HG03196 (cell line): ENCODE measurements around the gene SH3PXD2A.

Source experiments
- ATAC-seq: cut with Tn5 transposase; IDR thresholded peaks from one replicate; pipeline ENCODE4 v1.9.1; 2021; ENCODE audit not compliant: unreplicated experiment

SH3PXD2A gene

GRCh38 chr10:103552856-103553742 lies 302.3 kb downstream of the SH3PXD2A start:
- no peak for ATAC-seq

- ATAC-seq, result no peak
Measured at GRCh38 chr10:103551619-103552602, 303.5 kb downstream of the SH3PXD2A start.

- ATAC-seq, result no peak
Measured at GRCh38 chr10:103550229-103550628, 305.1 kb downstream of the SH3PXD2A start.

- ATAC-seq, result no peak
Measured at GRCh38 chr10:103549349-103549685, 306.1 kb downstream of the SH3PXD2A start.

- no peak for ATAC-seq
Measured at GRCh38 chr10:103548581-103549348, 306.6 kb downstream of the SH3PXD2A start.

- no peak for ATAC-seq
Measured at GRCh38 chr10:103548006-103548405, 307.4 kb downstream of the SH3PXD2A start.

GRCh38 chr10:103547391-103547946 lies 307.9 kb downstream of the SH3PXD2A start:
- ATAC-seq, result no peak

- ATAC-seq, result no peak
Measured at GRCh38 chr10:103546401-103546800, 309.0 kb downstream of the SH3PXD2A start.

GRCh38 chr10:103545771-103546281 lies 309.6 kb downstream of the SH3PXD2A start:
- no peak for ATAC-seq

- ATAC-seq, result no peak
Measured at GRCh38 chr10:103545366-103545765, 310.0 kb downstream of the SH3PXD2A start.

- no peak for ATAC-seq
Measured at GRCh38 chr10:103544657-103545310, 310.6 kb downstream of the SH3PXD2A start.
